HL-60 (cell line): ENCODE results near the gene SLC15A1.
"Not testable (repeated sequence)": the region's sequence is repeated elsewhere in the genome, so short reads cannot be mapped to it uniquely, and the experiment has no call there.

ENCODE experiments used
- DNase-seq, 2 experiments: peaks; one replicate each; pipeline ENCODE4 v3.0.0-alpha.2; 2010 to 2020; ENCODE audit warnings: low read depth in 1 of 2, low spot score in 1 of 2
- H3K27ac ChIP-seq: fragments of 250-450 bp; sonication (Bioruptor Pico); replicated peaks from 2 replicates; pipeline ENCODE4 v1.5.1; 2020; ENCODE audit warnings: mild to moderate bottlenecking, moderate library complexity
- H3K27me3 ChIP-seq: fragments of 250-450 bp; sonication (Bioruptor Pico); 2 replicates; pipeline ENCODE4 v1.5.1; 2021; ENCODE audit warnings: mild to moderate bottlenecking, moderate library complexity; ENCODE audit not compliant: insufficient read depth, poor library complexity, severe bottlenecking
- H3K4me3 ChIP-seq: replicated peaks from 2 replicates; pipeline ENCODE4 v1.5.1; 2011; ENCODE audit warnings: mild to moderate bottlenecking, control low read depth, low read length; ENCODE audit not compliant: insufficient read depth
- GABPA ChIP-seq: IDR thresholded peaks from 2 replicates; pipeline ENCODE4 v1.6.1; 2012; ENCODE audit warnings: low read depth
- POLR2AphosphoS5 ChIP-seq: IDR thresholded peaks from 2 replicates; pipeline ENCODE4 v1.6.1; 2012; ENCODE audit warnings: low read depth
- SPI1 ChIP-seq: IDR thresholded peaks from 2 replicates; pipeline ENCODE4 v1.6.1; 2012; ENCODE audit warnings: low read depth, mild to moderate bottlenecking, borderline replicate concordance
- TF ChIP-seq, protein P1 (sequence below): IDR thresholded peaks from one replicate; pipeline ENCODE4 v1.5.1; 2011; ENCODE audit warnings: low read length, control low read depth, inconsistent platforms; ENCODE audit not compliant: insufficient read depth
- TF ChIP-seq, protein P2 (sequence below): IDR thresholded peaks from 2 replicates; pipeline ENCODE4 v1.6.1; 2012; ENCODE audit warnings: low read depth; ENCODE audit not compliant: insufficient replicate concordance

Gene SLC15A1

DNA sequence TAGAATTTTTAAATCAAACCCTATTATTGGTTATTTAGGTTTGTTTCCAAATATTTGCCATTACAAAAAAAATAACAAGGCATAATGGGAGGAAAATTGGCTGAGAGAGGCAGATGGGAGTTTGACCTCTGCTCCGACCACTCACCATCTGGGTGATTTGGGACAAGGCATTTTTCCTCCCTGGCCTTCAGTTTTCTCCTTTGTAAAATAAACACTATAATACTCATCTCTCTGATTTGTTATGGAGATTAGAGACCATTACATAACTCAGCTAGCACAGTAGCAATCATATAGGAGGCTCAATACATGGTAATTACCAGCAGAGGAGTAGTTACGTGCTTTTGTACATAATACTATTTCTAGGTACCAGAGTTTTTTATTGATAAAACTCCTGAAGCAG is 105.4 kb downstream of the SLC15A1 start:
- no peaks in the 10 kb centered on the region for H3K27me3 ChIP-seq
- no peak overlapping the region for H3K27ac ChIP-seq
- TF ChIP-seq GABPA: no peak
- TF ChIP-seq POLR2AphosphoS5: no peak
- TF ChIP-seq, protein P1, sequence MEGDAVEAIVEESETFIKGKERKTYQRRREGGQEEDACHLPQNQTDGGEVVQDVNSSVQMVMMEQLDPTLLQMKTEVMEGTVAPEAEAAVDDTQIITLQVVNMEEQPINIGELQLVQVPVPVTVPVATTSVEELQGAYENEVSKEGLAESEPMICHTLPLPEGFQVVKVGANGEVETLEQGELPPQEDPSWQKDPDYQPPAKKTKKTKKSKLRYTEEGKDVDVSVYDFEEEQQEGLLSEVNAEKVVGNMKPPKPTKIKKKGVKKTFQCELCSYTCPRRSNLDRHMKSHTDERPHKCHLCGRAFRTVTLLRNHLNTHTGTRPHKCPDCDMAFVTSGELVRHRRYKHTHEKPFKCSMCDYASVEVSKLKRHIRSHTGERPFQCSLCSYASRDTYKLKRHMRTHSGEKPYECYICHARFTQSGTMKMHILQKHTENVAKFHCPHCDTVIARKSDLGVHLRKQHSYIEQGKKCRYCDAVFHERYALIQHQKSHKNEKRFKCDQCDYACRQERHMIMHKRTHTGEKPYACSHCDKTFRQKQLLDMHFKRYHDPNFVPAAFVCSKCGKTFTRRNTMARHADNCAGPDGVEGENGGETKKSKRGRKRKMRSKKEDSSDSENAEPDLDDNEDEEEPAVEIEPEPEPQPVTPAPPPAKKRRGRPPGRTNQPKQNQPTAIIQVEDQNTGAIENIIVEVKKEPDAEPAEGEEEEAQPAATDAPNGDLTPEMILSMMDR: no peak
- TF ChIP-seq, protein P2, sequence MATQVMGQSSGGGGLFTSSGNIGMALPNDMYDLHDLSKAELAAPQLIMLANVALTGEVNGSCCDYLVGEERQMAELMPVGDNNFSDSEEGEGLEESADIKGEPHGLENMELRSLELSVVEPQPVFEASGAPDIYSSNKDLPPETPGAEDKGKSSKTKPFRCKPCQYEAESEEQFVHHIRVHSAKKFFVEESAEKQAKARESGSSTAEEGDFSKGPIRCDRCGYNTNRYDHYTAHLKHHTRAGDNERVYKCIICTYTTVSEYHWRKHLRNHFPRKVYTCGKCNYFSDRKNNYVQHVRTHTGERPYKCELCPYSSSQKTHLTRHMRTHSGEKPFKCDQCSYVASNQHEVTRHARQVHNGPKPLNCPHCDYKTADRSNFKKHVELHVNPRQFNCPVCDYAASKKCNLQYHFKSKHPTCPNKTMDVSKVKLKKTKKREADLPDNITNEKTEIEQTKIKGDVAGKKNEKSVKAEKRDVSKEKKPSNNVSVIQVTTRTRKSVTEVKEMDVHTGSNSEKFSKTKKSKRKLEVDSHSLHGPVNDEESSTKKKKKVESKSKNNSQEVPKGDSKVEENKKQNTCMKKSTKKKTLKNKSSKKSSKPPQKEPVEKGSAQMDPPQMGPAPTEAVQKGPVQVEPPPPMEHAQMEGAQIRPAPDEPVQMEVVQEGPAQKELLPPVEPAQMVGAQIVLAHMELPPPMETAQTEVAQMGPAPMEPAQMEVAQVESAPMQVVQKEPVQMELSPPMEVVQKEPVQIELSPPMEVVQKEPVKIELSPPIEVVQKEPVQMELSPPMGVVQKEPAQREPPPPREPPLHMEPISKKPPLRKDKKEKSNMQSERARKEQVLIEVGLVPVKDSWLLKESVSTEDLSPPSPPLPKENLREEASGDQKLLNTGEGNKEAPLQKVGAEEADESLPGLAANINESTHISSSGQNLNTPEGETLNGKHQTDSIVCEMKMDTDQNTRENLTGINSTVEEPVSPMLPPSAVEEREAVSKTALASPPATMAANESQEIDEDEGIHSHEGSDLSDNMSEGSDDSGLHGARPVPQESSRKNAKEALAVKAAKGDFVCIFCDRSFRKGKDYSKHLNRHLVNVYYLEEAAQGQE: no peak
- TF ChIP-seq SPI1: no peak
- H3K4me3 ChIP-seq: no peak overlapping the region
- no peak for DNase-seq

DNA sequence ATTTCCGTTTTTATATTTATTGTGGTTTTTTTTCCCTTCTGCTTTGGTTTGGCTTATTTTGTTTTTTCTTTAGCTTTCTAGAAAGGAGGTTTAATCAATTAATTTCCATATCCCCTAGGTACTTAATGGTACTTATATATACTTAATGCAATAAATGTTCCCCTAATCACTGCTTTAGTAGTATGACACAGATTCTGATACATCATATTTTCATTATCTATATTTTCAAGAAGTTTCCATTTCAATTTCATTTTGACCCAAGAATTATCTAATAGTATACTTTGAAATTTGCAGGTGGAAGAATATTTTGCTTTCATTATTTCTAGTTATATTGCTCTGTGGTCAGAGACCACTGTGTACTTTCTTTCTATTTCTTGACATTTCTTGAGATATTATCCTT is 109.0 kb downstream of the SLC15A1 start:
- Histone ChIP-seq H3K4me3 (no peak overlapping the region), H3K27me3 (no peaks in the 10 kb centered on the region), H3K27ac (no peak overlapping the region)
- DNase-seq: no peak
- TF ChIP-seq GABPA (no peak), SPI1 (no peak), POLR2AphosphoS5 (no peak)
- TF ChIP-seq, protein P1: no peak
- TF ChIP-seq, protein P2: no peak

DNA sequence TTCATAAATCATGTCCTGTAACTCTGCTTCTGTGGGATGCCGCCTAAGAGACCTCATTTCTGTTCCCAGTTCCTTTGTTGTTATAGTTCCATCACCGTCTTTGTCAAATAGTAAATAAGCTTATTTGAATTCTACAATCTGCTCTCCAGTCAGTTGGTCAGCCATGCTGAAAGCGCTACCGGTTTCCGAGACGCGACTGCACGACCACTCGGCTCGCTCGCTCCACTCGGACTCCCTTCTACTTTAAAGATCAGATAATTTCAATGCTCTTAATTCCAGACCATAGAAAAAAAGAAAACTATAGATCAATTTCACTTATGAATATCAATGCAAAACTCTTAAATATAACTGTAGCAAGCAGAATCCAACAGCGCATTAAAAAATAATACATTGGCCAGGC is 111.4 kb downstream of the SLC15A1 start:
- no peak for DNase-seq
- H3K4me3 ChIP-seq: no peak overlapping the region
- H3K27ac ChIP-seq: no peak overlapping the region
- peaks cover 3% of the 10 kb centered on the region for H3K27me3 ChIP-seq
- TF ChIP-seq, protein P1: no peak
- TF ChIP-seq POLR2AphosphoS5 (no peak), SPI1 (no peak), GABPA (no peak)
- TF ChIP-seq, protein P2: no peak

DNA sequence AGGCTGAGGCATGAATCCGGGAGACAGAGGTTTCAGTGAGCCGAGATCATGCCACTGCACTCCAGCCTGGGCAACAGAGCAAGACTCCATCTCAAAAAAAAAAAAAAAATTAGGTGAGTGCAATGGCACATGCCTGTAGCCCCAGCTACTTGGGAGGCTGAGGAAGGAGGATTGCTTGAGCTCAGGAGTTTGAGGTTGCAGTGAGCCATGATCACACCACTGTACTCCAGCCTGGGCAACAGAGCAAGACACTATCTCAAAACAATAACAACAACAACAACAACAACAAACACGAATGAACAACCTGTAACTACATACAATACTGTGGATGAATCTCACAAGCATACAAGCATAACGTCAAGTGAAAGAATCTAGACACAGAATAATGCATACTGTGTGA is 112.7 kb downstream of the SLC15A1 start:
- H3K4me3 ChIP-seq, DNase-seq, H3K27ac ChIP-seq, H3K27me3 ChIP-seq: not testable (repeated sequence)

DNA sequence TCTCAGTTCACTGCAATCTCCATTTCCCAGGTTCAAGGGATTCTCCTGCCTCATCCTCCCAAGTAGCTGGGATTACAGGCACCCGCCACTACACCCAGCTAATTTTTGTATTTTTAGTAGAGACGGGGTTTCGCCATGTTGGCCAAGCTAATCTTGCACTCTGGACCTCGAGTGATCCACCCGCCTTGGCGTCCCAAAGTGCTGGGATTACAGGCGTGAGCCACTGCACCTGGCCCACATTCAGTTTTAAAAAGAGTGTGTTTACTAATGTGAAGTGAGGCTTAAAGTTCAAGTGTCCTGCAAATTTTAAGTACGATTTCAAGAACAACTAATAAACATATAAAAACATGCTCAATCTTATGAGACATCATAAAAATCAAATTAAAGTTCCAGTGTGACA is 114.1 kb downstream of the SLC15A1 start:
- H3K27ac ChIP-seq, H3K4me3 ChIP-seq, DNase-seq, H3K27me3 ChIP-seq: not testable (repeated sequence)
